ENCODE measurements around the gene IFNAR2.

The IFNAR2 gene

GRCh38 chr21:33229784-33230544 is at the start of gene IFNAR2:
IFNAR2 (plus strand) TSS chr21:33229938; CDS start chr21:33241923, 11,985 bp downstream.
- Mint-ChIP-seq H3K9me3 (no peaks in the 10 kb centered on the region), H3K27me3 (ENCODE audit: low read depth) (no peaks in the 10 kb centered on the region), H3K36me3 (ENCODE audit: low read depth) (peaks cover 5% of the 10 kb centered on the region), H3K27ac (peak within 1 kb of the TSS; percentile 40 to 85 (median 64)), H3K4me1 (peaks cover 15% of the 10 kb centered on the region), H3K4me3 (peak within 1 kb of the TSS; percentile 88 to 91 (median 89))
- TF ChIP-seq, protein P1, sequence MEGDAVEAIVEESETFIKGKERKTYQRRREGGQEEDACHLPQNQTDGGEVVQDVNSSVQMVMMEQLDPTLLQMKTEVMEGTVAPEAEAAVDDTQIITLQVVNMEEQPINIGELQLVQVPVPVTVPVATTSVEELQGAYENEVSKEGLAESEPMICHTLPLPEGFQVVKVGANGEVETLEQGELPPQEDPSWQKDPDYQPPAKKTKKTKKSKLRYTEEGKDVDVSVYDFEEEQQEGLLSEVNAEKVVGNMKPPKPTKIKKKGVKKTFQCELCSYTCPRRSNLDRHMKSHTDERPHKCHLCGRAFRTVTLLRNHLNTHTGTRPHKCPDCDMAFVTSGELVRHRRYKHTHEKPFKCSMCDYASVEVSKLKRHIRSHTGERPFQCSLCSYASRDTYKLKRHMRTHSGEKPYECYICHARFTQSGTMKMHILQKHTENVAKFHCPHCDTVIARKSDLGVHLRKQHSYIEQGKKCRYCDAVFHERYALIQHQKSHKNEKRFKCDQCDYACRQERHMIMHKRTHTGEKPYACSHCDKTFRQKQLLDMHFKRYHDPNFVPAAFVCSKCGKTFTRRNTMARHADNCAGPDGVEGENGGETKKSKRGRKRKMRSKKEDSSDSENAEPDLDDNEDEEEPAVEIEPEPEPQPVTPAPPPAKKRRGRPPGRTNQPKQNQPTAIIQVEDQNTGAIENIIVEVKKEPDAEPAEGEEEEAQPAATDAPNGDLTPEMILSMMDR (IDR thresholded peaks at IDR 0.05; ENCODE audit: unreplicated experiment in 3 of 3), result no peak

GRCh38 chr21:33185852-33186251 is 43.9 kb upstream of the IFNAR2 start:
- Mint-ChIP-seq H3K27ac (peak overlapping the region in 1 of 3 experiments; percentile 15), H3K36me3 (ENCODE audit: low read depth) (no peaks in the 10 kb centered on the region), H3K27me3 (ENCODE audit: low read depth) (peaks cover 48% of the 10 kb centered on the region), H3K4me3 (no peak overlapping the region), H3K9me3 (peaks cover 5% of the 10 kb centered on the region), H3K4me1 (peaks cover 10% of the 10 kb centered on the region)
- TF ChIP-seq, protein P1 (IDR thresholded peaks at IDR 0.05; ENCODE audit: unreplicated experiment in 3 of 3), result no peak

DNA sequence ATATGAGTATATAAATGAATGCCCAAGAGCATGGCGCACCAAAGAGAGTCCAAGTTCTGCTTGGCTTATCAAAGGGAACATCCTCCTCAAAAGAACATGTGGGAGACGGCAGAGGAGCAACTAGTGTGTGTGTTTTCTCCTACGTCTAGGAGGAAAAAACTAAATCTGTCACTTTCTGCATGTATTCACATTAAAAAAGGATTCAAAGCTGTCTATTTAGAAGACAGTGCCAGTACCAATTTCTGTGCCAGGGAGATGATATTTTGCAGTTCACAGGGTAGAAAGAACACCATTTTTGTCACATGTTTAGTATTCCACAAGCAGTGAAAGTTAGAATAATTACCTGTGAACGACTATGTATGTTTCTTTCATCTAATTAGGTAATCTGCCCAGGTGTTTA is 42.5 kb upstream of the IFNAR2 start:
- Mint-ChIP-seq H3K9me3 (peaks cover 5% of the 10 kb centered on the region), H3K27ac (no peak overlapping the region)
- TF ChIP-seq, protein P1 (IDR thresholded peaks at IDR 0.05; ENCODE audit: unreplicated experiment in 3 of 3), result no peak

GRCh38 chr21:33189237-33189636 is 40.5 kb upstream of the IFNAR2 start:
- peaks cover 5% of the 10 kb centered on the region for H3K9me3 Mint-ChIP-seq
- no peak overlapping the region for H3K4me3 Mint-ChIP-seq
- peaks cover 10% of the 10 kb centered on the region for H3K4me1 Mint-ChIP-seq
- TF ChIP-seq, protein P1 (IDR thresholded peaks at IDR 0.05; ENCODE audit: unreplicated experiment in 3 of 3), result no peak
- peaks cover 52% of the 10 kb centered on the region for H3K27me3 Mint-ChIP-seq (ENCODE audit: low read depth)
- no peaks in the 10 kb centered on the region for H3K36me3 Mint-ChIP-seq (ENCODE audit: low read depth)
- no peak overlapping the region for H3K27ac Mint-ChIP-seq

More for the DNA sequence above, 42.5 kb upstream of the IFNAR2 start:
- Mint-ChIP-seq H3K36me3 (ENCODE audit: low read depth) (no peaks in the 10 kb centered on the region), H3K4me1 (peaks cover 10% of the 10 kb centered on the region), H3K4me3 (no peak overlapping the region), H3K27me3 (ENCODE audit: low read depth) (peaks cover 52% of the 10 kb centered on the region)

DNA sequence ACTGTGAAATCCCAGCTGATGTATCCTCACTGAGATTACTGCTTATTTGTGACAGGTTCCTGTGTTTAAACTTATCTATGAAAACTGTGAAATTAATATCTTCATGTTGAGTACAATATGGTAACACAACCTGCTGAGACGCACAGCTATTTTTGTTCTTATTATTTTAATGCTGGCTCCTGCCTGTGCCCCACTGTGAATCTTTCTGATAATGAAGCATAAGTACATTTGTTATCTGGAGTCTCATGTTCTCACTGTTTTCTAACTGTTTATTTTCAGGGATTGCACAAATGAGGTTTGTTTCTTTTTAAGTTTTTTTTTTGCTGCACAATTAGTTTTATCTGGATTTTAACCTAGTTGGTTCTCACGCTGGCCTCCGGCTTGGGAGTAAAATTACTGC is 39.9 kb upstream of the IFNAR2 start:
- TF ChIP-seq, protein P1 (IDR thresholded peaks at IDR 0.05; ENCODE audit: unreplicated experiment in 3 of 3), result no peak
- Mint-ChIP-seq H3K27me3 (ENCODE audit: low read depth) (peaks cover 54% of the 10 kb centered on the region), H3K4me3 (no peak overlapping the region), H3K27ac (no peak overlapping the region), H3K36me3 (ENCODE audit: low read depth) (no peaks in the 10 kb centered on the region), H3K4me1 (peaks cover 10% of the 10 kb centered on the region), H3K9me3 (peaks cover 5% of the 10 kb centered on the region)

DNA sequence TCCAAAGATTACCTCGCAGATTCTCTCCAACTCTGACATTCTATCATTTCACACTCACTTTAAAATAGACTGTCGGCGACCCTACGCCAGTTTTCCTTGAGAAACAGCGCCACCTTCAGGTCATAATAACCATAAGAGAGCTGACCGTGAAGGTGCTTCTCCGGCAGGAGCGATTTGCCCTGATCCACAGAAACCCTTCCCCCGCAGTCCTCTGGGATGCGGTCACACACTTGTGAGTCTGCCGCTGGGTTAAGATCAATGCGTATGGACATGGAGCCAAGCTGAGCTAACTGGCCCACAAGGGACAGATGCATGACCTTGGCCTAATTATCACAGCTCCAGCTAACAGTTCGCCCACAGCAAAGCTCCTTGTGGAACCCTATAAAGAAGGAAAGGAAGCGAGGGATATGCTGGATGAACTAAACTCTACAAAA is 32.8 kb upstream of the IFNAR2 start:
- TF ChIP-seq, protein P1 (IDR thresholded peaks at IDR 0.05; ENCODE audit: unreplicated experiment in 3 of 3), result peak; percentile 75 to 83 (median 82)
- H3K36me3 Mint-ChIP-seq (ENCODE audit: low read depth), result no peaks in the 10 kb centered on the region
- peaks cover 37% of the 10 kb centered on the region for H3K27me3 Mint-ChIP-seq (ENCODE audit: low read depth)
- H3K9me3 Mint-ChIP-seq, result no peaks in the 10 kb centered on the region
- H3K27ac Mint-ChIP-seq, result peak overlapping the region in 1 of 3 experiments; percentile 7
- H3K4me1 Mint-ChIP-seq, result peaks cover 39% of the 10 kb centered on the region
- H3K4me3 Mint-ChIP-seq, result no peak overlapping the region

Data from nephron (organoid).